ENCODE measurements around the gene ITPR1. TPM values are rescaled to one million over a fixed set of nuclear protein-coding genes. Genes with fewer than 3 reads are reported as not detected.

Gene ITPR1
- total and polyA plus RNA-seq, 11 donors, result 8.9 to 55.8 (median 19.9) TPM

DNA sequence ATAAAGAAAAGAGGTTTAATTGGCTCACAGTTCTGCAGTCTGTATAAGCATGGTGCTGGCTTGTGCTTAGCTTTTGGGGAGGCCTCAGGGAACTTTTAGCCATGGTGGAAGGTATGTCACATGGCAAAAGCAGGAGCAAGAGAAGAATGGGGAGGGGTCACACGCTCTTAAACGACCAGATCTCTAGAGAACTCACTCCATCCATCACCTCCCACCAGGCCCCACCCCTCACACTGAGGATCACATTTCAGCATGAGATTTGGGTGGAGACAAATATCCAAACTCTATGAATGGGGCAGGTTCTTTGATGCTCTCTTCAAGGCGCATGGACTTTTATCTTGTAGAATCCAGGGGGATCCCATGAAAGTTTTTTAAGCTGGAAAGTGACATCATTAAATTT lies 75.7 kb downstream of the ITPR1 start:
- Histone ChIP-seq H3K4me1 (peaks cover 0 to 11% (median 0%) of the 10 kb centered on the region in 12 donors), H3K9me3 (no peaks in the 10 kb centered on the region), H3K27me3 (no peaks in the 10 kb centered on the region), H3K4me3 (no peak overlapping the region), H3K27ac (no peak overlapping the region), H3K36me3 (no peaks in the 10 kb centered on the region)
- intact Hi-C loops (cut with DNase I), result no loop called here
- WGBS, 4 donors, result 59 to 80% (median 71%) methylated on average over 3 of the region's 3 CpGs
- TF ChIP-seq, protein P1, sequence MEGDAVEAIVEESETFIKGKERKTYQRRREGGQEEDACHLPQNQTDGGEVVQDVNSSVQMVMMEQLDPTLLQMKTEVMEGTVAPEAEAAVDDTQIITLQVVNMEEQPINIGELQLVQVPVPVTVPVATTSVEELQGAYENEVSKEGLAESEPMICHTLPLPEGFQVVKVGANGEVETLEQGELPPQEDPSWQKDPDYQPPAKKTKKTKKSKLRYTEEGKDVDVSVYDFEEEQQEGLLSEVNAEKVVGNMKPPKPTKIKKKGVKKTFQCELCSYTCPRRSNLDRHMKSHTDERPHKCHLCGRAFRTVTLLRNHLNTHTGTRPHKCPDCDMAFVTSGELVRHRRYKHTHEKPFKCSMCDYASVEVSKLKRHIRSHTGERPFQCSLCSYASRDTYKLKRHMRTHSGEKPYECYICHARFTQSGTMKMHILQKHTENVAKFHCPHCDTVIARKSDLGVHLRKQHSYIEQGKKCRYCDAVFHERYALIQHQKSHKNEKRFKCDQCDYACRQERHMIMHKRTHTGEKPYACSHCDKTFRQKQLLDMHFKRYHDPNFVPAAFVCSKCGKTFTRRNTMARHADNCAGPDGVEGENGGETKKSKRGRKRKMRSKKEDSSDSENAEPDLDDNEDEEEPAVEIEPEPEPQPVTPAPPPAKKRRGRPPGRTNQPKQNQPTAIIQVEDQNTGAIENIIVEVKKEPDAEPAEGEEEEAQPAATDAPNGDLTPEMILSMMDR (IDR thresholded peaks at IDR 0.05), result no peak
- no peak for TF ChIP-seq POLR2A (IDR thresholded peaks at IDR 0.05)
- ATAC-seq (no peak), DNase-seq (no peak)

DNA sequence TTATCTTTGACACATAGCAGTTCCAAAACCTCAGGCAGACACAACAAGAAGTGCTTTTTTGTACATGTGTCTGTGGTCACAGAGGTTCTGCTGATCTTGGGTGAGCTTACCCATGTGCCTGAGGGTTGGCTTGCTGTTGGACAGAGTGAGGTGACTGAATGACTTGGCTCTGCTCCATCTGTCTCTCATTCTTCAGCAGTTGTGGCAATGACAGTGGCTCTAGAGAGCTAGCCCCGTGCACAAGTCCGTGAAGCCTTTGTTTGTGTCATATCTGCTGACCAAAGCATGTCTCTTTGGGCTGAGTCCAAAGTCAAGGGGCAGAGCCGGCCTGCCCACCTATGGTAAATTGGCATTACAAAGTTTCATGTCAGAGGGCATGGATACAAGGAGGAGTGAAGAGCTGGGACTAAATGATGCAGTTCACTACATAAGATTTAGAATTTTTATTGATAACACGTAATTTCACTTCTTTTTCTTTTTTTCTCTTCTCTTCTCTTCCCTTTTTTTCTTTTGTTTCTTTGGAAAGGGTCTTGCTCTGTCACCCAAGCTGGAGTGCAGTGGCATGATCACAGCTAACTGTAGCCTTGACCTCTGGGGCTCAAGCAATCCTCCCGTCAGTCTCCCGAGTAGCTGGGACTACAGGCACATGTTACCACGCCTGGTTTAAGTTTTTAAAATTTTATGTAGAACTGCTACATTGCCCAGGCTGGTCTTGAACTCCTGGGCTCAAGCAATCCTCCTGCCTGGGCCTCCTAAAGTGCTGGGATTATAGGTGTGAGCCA lies 77.9 kb downstream of the ITPR1 start:
- WGBS, 4 donors, result 70 to 75% (median 72%) methylated on average over 7 of the region's 7 CpGs
- Histone ChIP-seq H3K27ac (no peak overlapping the region), H3K9me3 (no peaks in the 10 kb centered on the region), H3K36me3 (no peaks in the 10 kb centered on the region), H3K27me3 (no peaks in the 10 kb centered on the region), H3K4me1 (peaks cover 0 to 11% (median 0%) of the 10 kb centered on the region in 12 donors), H3K4me3 (no peak overlapping the region)
- intact Hi-C loops (cut with DNase I), result no loop called here
- DNase-seq (no peak), ATAC-seq (peak in 2 of 4 donors; percentile 18 to 44)
- TF ChIP-seq, protein P1 (IDR thresholded peaks at IDR 0.05), result no peak
- no peak for TF ChIP-seq POLR2A (IDR thresholded peaks at IDR 0.05)

DNA sequence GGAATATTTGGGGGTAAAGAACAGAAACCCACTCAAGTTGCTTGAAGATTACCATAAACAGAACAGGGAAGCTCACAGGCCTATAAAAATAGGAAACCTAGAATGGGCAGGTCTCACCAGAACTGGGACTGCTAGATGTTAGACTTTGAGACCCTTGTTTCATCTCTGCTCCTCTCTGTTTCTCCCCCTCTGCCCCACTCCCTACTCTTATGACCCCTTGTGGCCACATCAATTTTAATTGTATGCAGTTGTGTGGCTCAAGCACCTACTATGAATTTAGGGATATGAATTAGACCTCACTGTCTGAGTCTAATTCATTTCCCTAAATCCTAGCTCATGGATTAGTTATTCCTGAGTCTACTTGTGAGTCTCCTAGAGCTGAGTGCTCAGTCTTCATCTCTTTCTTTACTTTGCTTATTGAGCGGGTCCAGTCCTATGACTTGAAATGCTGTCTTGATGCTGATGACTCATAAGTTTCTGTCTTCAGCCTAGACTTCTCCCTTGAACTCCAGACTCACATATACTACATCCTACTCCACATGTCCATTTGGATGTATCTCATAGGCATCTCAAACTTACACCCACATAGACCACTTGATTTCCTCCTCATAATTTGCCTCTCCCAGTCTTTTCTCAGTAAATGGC lies 78.7 kb downstream of the ITPR1 start:
- WGBS, 4 donors, result 94 to 100% (median 96%) methylated on average over 1 of the region's 1 CpG
- ATAC-seq, result peak in 2 of 4 donors; percentile 18 to 59
- TF ChIP-seq POLR2A (IDR thresholded peaks at IDR 0.05), result no peak
- TF ChIP-seq, protein P1 (IDR thresholded peaks at IDR 0.05), result peak in 3 of 12 donors; percentile 10 to 16 (median 11)

DNA sequence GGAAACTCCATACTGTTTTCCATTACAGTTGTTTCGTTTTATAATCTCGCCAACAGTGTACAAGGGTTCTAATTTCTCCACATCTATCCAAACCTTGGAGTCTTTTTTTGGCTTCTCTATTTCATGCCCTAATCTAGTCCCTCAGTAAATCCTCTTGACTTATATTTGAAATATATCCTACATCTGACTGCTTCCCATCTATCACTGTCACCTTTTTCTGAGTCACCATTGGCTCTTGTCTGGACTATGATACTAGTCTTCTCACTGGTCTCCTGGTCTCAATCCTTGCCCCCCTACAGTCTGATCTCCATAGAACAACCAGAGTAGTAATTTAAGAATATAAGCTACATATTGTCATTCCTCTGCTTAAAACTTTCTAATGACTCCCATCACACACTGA lies 80.0 kb downstream of the ITPR1 start:
- TF ChIP-seq POLR2A (IDR thresholded peaks at IDR 0.05), result no peak
- TF ChIP-seq, protein P1 (IDR thresholded peaks at IDR 0.05), result no peak
- Histone ChIP-seq H3K27ac (no peak overlapping the region), H3K4me3 (no peak overlapping the region), H3K4me1 (peaks cover 0 to 11% (median 0%) of the 10 kb centered on the region in 12 donors), H3K9me3 (no peaks in the 10 kb centered on the region), H3K36me3 (no peaks in the 10 kb centered on the region), H3K27me3 (no peaks in the 10 kb centered on the region)
- no peak for ATAC-seq
- DNase-seq, result no peak
- intact Hi-C loops (cut with DNase I), result no loop called here
- WGBS, 4 donors, result 96 to 99% (median 97%) methylated on average over 2 of the region's 2 CpGs

More for the DNA sequence above, 78.7 kb downstream of the ITPR1 start:
- Histone ChIP-seq H3K9me3 (no peaks in the 10 kb centered on the region), H3K27me3 (no peaks in the 10 kb centered on the region), H3K4me3 (no peak overlapping the region), H3K36me3 (no peaks in the 10 kb centered on the region), H3K4me1 (peaks cover 0 to 11% (median 0%) of the 10 kb centered on the region in 12 donors), H3K27ac (no peak overlapping the region)
- intact Hi-C loops (cut with DNase I), result no loop called here
- DNase-seq, result no peak

Data from heart left ventricle (tissue), 16 donors.